GM21390 (cell line): ENCODE results near the gene GBP2.
"Not testable (repeated sequence)": the region's sequence is repeated elsewhere in the genome, so short reads cannot be mapped to it uniquely, and the experiment has no call there.

Experiments
- ATAC-seq: cut with Tn5 transposase; IDR thresholded peaks from one replicate; pipeline ENCODE4 v1.9.1; 2021; ENCODE audit not compliant: unreplicated experiment

GBP2 gene

DNA sequence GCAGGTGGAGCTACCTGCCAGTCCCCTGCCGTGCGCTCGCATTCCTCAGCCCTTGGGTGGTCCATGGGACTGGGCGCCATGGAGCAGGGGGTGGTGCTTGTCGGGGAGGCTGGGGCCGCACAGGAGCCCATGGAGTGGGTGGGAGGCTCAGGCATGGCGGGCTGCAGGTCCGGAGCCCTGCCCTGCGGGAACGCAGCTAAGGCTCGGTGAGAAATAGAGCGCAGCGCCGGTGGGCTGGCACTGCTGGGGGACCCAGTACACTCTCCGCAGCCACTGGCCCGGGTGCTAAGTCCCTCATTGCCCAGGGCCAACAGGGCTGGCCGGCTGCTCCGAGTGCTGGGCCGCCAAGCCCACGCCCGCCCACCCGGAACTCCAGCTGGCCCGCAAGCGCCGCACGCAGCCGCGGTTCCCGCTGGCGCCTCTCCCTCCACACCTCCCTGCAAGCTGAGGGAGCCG lies 2.1 kb upstream of the GBP2 start:
- ATAC-seq = not testable (repeated sequence)

DNA sequence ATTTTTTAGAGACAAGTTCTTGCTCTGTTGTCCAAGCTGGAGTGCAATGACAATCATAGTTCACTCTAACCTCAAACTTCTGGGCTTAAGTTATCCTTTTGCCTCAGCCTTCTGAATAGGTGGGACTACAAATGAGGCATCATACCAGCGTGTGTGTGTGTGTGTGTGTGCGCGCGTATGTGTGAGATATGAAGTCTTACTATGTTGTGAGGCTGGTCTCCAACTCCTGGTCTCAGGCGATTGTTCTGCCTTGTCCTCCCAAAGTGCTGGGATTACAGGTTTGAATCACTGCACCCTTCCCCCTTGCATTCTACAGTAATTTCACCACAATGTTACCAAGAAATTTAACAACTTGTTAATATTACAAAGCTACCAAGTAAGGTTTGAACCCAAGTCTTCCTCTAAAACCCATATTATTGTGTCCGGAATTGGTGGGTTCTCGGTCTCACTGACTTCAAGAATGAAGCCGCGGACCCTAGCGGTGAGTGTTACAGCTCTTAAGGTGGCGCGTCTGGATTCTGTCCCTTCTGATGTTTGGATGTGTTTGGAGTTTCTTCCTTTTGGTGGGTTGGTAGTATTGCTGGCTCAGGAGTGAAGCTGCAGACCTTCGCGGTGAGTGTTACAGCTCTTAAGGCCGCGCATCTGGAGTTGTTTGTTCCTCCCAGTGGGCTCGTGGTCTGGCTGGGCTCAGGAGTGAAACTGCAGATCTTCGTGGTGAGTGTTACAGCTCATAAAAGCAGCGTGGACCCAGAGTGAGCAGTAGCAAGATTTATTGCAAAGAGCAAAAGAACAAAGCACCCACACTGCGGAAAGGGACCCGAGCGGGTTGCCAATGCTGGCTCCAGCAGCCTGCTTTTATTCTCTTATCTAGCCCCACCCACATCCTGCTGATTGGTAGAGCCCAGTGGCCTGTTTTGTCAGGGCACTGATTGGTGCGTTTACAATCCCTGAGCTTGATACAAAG lies 970 bp upstream of the GBP2 start:
- ATAC-seq = not testable (repeated sequence)

GRCh38 chr1:89125240-89125912 lies 538 bp downstream of the GBP2 start:
- peak; percentile 33 for ATAC-seq

GRCh38 chr1:89121641-89122040 lies 4.3 kb downstream of the GBP2 start:
- no peak for ATAC-seq

DNA sequence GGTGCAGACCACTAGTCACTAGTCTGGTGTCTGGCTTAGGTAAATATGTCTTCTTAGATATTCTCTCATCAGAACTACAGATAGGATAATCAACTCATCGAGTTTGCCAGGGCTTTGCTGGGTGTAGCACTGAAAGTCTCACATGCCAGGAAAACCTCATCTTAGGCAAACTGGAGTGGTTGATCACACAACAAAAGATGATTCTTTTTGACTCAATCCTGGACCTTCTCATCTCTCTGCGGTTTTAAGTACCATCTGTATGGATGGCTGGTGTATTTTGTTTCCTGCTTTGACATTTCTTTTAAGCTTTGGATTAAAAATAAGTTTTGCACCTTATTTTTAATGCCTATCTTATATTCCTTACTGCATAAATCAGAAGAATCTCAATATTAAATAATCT lies 11.3 kb downstream of the GBP2 start:
- no peak for ATAC-seq

DNA sequence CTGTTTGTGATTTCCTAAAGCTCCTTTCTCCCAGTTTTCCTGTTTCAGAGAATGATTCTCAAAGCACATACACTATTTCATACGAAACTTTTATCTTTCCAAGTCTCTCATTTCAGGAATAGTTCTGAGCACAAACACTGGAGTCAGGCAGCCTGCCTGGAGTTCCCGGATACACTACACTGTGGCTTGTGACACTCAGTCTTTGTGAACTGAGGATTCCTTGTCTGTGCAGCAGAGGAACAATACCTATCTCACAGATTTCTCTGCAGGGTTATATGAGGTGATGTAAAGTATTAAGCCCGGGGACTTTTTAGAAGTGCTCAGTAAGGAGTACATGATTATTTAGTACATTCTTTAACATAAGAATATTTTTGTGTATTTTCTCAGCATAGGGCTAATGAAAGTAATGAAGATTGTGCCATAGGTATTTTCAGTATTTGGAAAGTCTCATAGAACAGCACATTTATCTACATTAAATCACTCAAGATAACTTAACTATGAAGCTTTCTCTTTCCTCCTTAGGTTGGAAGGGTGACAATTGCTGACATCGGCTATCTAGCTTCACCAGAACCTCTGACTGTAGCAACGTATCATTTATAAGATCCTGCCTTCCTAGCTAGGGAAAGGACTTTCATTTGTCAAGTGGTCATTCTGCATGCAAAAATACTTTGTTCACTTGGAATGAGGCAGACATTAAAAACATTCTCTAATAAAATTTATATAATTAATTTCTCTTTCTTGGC lies 12.9 kb downstream of the GBP2 start:
- no peak for ATAC-seq

DNA sequence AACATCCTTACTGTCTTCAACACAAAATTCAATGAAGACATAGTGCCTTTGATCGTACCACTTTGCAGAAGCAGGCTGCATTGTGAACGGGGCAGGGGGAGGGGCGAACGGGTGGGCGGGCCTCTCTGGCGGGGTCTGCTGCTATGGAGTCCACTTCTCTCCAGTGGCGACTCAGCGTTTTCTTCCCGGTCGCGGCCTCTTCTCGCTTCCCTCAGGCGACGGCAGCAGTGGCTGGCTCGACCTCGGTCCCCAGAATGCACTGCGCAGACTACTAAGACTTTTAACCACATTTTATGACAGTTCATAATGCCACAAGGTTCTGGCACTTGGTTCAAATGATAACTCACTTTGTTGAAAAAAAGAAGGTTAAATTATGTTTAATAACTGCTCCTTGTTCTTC lies 21.2 kb downstream of the GBP2 start:
- no peak for ATAC-seq

GRCh38 chr1:89104147-89104546 lies 21.8 kb downstream of the GBP2 start:
- no peak for ATAC-seq

DNA sequence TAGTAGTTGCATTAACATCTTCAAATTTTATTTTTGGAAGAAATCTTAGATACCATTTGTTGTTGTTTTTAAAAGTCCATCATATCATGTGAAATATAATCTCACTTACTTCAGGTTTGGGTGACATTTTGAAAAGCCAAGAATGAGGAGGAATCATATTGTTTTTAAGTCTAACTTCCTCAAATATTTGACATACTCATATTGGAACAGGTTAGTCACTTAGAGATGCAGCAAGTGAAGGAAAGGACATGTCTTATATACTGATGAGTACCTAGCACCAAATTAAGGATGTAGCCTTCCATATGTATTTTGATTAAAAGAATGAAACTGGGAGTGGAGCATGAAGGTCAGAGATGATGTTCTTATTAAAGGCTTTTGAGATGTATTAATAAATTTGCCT lies 23.9 kb downstream of the GBP2 start:
- ATAC-seq = no peak

DNA sequence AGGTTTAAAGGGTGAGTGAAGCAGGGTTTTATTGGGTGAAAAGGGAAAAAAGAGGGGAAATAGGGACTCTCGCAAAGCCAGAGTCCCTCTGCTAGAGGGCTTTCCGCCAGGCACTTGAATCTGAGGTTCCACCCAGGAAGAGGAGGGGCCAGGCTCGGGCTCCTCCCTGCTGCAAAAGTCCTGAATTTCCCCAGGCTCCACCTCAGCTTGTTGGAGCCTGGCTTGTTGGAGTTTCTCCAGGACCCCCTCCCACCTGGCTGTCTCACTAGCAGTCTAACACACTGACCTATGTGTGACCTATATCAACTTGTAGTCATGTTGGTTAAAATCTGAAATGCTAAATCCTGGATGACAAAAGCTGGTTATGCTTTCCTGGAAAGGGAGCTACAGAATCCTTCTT lies 25.5 kb downstream of the GBP2 start:
- ATAC-seq = no peak

DNA sequence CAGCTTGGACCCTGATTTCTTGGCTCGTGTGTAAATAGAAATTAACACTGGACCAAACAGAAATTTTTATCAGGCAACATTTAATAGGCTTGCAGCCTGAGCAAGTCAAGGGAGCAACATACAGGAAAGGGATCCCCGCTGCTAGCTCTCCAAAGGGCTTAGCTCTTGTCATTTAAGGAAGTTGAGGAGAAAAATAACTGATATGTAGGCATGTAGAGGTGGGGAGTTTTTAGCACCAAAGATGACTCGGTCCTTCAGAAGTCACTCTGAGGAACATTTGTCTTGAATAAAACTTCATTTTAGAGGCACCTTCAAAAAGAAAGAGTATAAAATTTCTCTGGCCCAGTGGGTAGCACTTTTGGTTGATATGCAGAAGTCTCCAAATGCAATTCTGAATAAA lies 27.1 kb downstream of the GBP2 start:
- ATAC-seq = no peak

GRCh38 chr1:89095737-89096136 lies 30.2 kb downstream of the GBP2 start:
- no peak for ATAC-seq

- no peak for ATAC-seq
These were observed 36.0 kb downstream of the GBP2 start for GRCh38 chr1:89089962-89090361.

DNA sequence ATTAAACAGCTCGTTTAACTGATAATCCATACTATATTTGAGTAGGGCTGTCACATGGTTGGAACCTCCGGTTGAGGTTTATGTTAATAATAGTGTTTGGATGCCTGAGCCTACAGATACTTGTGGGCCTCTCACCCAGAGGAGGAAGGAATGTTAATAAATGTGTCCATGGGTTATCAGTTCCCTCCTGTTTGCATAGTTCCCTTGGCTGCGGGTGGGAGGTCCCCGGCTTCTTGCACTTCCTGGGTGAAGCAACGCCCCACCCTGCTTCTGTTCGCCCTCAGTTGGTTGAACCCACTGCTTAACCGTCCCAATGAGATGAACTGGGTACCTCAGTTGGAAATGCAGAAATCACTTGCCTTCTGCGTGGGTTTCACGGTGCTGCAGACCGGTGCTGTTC lies 37.3 kb downstream of the GBP2 start:
- no peak for ATAC-seq

DNA sequence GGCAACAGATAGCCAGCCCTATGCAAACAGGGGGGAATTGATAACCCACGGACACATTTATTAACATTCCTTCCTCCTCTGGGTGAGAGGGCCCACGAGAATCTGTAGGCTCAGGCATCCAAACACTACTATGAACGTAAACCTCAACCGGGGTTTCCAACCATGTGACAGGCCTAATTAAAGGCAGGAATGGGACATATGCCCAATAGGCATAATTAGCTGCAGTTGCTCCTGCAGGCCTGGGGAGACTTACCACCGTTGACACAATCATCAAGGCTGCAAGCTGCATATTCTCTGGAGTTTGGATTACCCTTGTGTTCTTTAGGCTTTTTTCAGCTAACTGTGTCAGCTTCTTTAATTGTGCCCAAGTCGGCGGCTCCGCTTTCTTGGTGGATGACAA lies 38.7 kb downstream of the GBP2 start:
- no peak for ATAC-seq

GRCh38 chr1:89085781-89086180 lies 40.1 kb downstream of the GBP2 start:
- no peak for ATAC-seq

DNA sequence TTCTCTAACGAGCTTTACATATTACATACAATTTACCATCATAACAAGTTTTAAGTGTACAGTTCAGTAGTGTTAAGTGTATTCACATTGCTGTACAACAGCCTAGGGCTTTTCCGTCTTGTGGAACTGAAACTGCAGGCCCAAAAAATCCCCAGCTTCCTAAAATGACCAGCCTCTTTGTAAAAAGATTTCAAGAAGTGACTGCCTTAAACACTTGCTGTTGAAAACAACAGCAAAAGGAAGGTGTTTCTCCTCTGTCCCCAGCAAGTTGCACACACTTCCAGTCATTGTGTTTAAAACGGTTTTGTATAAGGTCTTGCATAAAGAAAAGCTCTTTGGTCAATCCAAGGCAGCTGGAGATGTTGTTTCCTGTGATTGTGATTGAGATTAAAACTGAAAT lies 44.9 kb downstream of the GBP2 start:
- ATAC-seq = no peak

DNA sequence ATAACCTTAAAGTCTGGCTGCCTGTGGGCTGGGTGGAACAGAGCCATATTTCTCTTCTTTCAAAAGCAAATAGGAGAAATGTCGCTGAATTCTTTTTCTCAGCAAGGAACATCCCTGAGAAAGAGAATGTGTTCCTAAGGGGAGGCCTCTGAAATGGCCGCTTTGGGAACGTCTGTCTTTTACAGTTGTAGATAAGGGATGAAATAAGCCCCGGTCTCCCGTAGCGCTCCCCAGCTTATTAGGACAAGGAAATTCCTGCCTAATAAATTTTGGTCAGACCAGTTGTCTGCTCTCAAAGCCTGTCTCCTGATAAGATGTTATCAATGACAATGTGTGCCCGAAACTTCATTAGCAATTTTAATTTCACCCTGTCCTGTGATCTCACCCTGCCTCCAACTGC lies 45.8 kb downstream of the GBP2 start:
- ATAC-seq = not testable (repeated sequence)

- not testable (repeated sequence) for ATAC-seq
These were observed 53.3 kb downstream of the GBP2 start for GRCh38 chr1:89072466-89073065.

- no peak for ATAC-seq
These were observed 55.4 kb downstream of the GBP2 start for GRCh38 chr1:89070509-89070908.

- ATAC-seq = no peak
These were observed 56.0 kb downstream of the GBP2 start for GRCh38 chr1:89069951-89070350.
